Natural killer cell (primary cell): ENCODE measurements around the gene KRT74. TPM values are rescaled to one million over a fixed set of nuclear protein-coding genes. Genes with fewer than 3 reads are reported as not detected.

ENCODE experiments used
- ATAC-seq, 3 donors: fragments of 150-1000 bp in 2 of 3; fragments of 200-7000 bp in 1 of 3; cut with Tn5 transposase; 1 replicate in 1 of 3; 2 replicates in 2 of 3; pipeline ENCODE4 v1.10.0; 2021; ENCODE audit warnings: mild to moderate bottlenecking in 2 of 3, moderate library complexity in 2 of 3
- DNase-seq, 2 donors: peaks; one replicate each; pipeline versions ENCODE4 v3.0.0 to v3.0.0-alpha.2; 2013 to 2021; ENCODE audit warnings: mixed read lengths in 1 of 2
- H3K27ac ChIP-seq: one replicate; pipeline ENCODE4 v1.5.1; 2013; ENCODE audit warnings: mild to moderate bottlenecking, low read length
- H3K27me3 ChIP-seq: one replicate; pipeline ENCODE4 v1.6.1; 2013; ENCODE audit warnings: low read length; ENCODE audit not compliant: control insufficient read depth, insufficient read depth
- H3K36me3 ChIP-seq: one replicate; pipeline ENCODE4 v1.6.1; 2013; ENCODE audit warnings: low read length; ENCODE audit not compliant: control insufficient read depth, insufficient read depth
- H3K4me1 ChIP-seq: one replicate; pipeline ENCODE4 v1.6.1; 2013; ENCODE audit warnings: low read length; ENCODE audit not compliant: control insufficient read depth, insufficient read depth
- H3K4me3 ChIP-seq: one replicate; pipeline ENCODE4 v1.5.1; 2013; ENCODE audit warnings: low read length
- H3K9me3 ChIP-seq: one replicate; pipeline ENCODE4 v1.6.1; 2013; ENCODE audit warnings: low read length; ENCODE audit not compliant: control insufficient read depth, insufficient read depth
- H3K27ac Mint-ChIP-seq, 2 donors: one replicate each; pipeline ENCODE4 v1.8.0; 2022; ENCODE audit warnings: mild to moderate bottlenecking in 2 of 2, mixed read lengths in 2 of 2, moderate library complexity in 1 of 2
- H3K27me3 Mint-ChIP-seq, 2 donors: one replicate each; pipeline ENCODE4 v1.8.0; 2022; ENCODE audit warnings: low read depth in 2 of 2, mixed read lengths in 2 of 2
- H3K36me3 Mint-ChIP-seq: one replicate; pipeline ENCODE4 v1.8.0; 2022; ENCODE audit warnings: mixed read lengths
- H3K4me1 Mint-ChIP-seq, 2 donors: one replicate each; pipeline ENCODE4 v1.8.0; 2022; ENCODE audit warnings: mixed read lengths in 2 of 2
- H3K4me3 Mint-ChIP-seq: one replicate; pipeline ENCODE4 v1.8.0; 2022; ENCODE audit warnings: mild to moderate bottlenecking, moderate library complexity, mixed read lengths
- H3K9me3 Mint-ChIP-seq, 2 donors: one replicate each; pipeline ENCODE4 v1.8.0; 2022; ENCODE audit warnings: mixed read lengths in 2 of 2
- WGBS: methylation state at CpG from one replicate; pipeline ENCODE4 v1.1.7; 2013; ENCODE audit warnings: missing lambda C conversion rate; ENCODE audit not compliant: insufficient coverage; 5-methylcytosine and 5-hydroxymethylcytosine counted together
- intact Hi-C: fragments of 100-400 bp; cut with micrococcal nuclease; formaldehyde crosslinking; loops from one replicate; pipeline ENCODE4 v1.14.2; 2022
- total RNA-seq, 4 donors: library from RNA; stranded (reverse); fragments of 120-200 nt in 1 of 4; gene quantifications; one replicate each; pipeline versions ENCODE4 v1.2.3 to v1.2.4, GENCODE V29; 2013 to 2022
- TF ChIP-seq, protein P1 (sequence below): fragments of 200-600 bp; IDR thresholded peaks from one replicate; pipeline ENCODE4 v1.8.0; 2022; ENCODE audit warnings: antibody characterized with exemption

Gene KRT74
- total RNA-seq, 3 donors from 2014 or later (not counting 1 experiment from before 2014, with no cell fraction given): 0.38 to 1.2 (median 0.38) TPM

DNA sequence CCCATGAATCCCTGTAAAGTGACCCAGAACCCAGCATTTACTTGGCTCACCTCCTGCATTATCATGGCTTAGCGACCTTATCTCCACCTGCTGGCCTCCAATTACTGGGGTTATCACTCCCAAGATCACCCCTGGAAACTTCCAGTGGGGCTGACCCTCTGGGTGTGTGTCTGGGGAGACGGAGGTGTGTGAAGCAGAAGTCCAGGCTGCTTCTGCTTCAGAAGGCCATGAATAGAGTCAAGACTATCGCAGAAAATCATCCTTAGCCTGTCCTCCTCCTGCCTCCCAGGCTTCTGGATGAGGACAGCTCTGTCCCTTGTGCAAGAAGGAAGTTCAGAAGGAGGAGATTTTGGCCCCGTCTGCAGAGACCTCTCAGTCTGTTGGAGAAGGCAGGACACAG is 28.0 kb upstream of the KRT74 start:
- H3K27ac Mint-ChIP-seq: no peak overlapping the region
- H3K4me3 Mint-ChIP-seq: no peak overlapping the region
- 89% methylated on average over 4 of the region's 4 CpGs for WGBS
- Histone ChIP-seq H3K4me1 (no peaks in the 10 kb centered on the region), H3K27ac (no peak overlapping the region), H3K36me3 (no peaks in the 10 kb centered on the region), H3K4me3 (no peak overlapping the region), H3K27me3 (peaks cover 10% of the 10 kb centered on the region), H3K9me3 (no peaks in the 10 kb centered on the region)
- peaks cover 0 to 31% of the 10 kb centered on the region in 2 donors for H3K27me3 Mint-ChIP-seq
- DNase-seq: no peak
- TF ChIP-seq, protein P1, sequence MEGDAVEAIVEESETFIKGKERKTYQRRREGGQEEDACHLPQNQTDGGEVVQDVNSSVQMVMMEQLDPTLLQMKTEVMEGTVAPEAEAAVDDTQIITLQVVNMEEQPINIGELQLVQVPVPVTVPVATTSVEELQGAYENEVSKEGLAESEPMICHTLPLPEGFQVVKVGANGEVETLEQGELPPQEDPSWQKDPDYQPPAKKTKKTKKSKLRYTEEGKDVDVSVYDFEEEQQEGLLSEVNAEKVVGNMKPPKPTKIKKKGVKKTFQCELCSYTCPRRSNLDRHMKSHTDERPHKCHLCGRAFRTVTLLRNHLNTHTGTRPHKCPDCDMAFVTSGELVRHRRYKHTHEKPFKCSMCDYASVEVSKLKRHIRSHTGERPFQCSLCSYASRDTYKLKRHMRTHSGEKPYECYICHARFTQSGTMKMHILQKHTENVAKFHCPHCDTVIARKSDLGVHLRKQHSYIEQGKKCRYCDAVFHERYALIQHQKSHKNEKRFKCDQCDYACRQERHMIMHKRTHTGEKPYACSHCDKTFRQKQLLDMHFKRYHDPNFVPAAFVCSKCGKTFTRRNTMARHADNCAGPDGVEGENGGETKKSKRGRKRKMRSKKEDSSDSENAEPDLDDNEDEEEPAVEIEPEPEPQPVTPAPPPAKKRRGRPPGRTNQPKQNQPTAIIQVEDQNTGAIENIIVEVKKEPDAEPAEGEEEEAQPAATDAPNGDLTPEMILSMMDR: no peak
- peaks cover 13 to 18% of the 10 kb centered on the region in 2 donors for H3K4me1 Mint-ChIP-seq
- no peaks in the 10 kb centered on the region for H3K9me3 Mint-ChIP-seq
- no peak for ATAC-seq
- H3K36me3 Mint-ChIP-seq: peaks cover under 1% of the 10 kb centered on the region
- intact Hi-C loops: no loop called here

DNA sequence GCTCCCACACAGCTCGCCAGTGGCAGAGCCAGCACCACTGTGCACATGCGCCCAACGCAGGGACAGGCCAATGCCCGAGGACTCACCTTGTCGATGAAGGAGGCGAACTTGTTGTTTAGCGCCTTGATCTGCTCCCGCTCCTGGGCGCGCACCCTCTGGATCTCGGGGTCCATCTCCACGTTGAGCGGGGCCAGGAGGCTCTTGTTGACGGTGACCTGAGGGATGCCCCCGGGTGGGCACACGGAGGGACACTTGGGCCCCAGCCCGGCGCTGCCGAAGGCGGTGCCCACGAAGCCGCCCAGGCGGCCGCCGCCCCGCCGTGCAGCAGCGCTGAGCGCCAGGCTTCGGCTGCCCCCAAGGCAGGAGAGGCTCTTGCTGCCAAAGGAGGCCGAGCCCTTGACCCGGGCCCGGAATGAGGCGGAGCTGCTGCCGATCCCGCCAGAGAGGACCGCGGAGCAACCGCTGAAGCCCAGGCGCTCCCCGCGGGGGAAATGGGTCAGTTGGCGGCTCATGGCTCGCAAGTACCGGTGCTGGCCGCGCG is 27.4 kb upstream of the KRT74 start, which contains the start of gene KRT72:
Gene KRT72, minus strand, starts transcription at position 523 of the 541 bp plus-strand sequence. Its CDS starts 11 bp downstream, at position 512.
- Histone ChIP-seq H3K36me3 (no peaks in the 10 kb centered on the region), H3K4me1 (no peaks in the 10 kb centered on the region), H3K9me3 (no peaks in the 10 kb centered on the region), H3K27ac (no peak within 1 kb of the TSS), H3K27me3 (peaks cover 10% of the 10 kb centered on the region), H3K4me3 (no peak within 1 kb of the TSS)
- Mint-ChIP-seq H3K9me3 (no peaks in the 10 kb centered on the region), H3K36me3 (no peaks in the 10 kb centered on the region), H3K4me1 (peaks cover 11 to 17% of the 10 kb centered on the region in 2 donors), H3K27me3 (peaks cover 0 to 31% of the 10 kb centered on the region in 2 donors), H3K27ac (no peak within 1 kb of the TSS), H3K4me3 (no peak within 1 kb of the TSS)
- intact Hi-C loops: no loop called here
- ATAC-seq (no peak), DNase-seq (no peak)
- TF ChIP-seq, protein P1: no peak
- 40% methylated on average over 48 of the region's 48 CpGs for WGBS

DNA sequence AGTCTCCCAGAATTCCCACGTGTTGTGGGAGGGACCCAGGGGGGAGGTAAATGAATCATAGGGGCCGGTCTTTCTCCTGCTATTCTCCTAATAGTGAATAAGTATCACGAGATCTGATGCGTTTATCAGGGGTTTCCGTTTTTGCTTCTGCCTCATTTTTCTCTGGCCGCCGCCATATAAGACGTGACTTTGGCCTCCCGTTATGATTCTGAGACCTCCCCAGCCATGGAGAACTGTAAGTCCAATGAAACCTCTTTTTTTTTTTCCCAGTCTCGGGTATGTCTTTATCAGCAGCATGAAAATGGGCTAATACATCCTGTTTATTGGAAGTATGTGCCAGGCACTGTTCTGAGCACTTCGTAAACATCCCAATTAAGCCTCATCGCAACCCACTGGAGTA is 26.8 kb upstream of the KRT74 start:
- TF ChIP-seq, protein P1: no peak
- H3K4me1 Mint-ChIP-seq: peaks cover 11 to 12% of the 10 kb centered on the region in 2 donors
- no peaks in the 10 kb centered on the region for H3K9me3 Mint-ChIP-seq
- H3K4me3 Mint-ChIP-seq: no peak overlapping the region
- H3K27me3 Mint-ChIP-seq: peaks cover 0 to 28% of the 10 kb centered on the region in 2 donors
- no peaks in the 10 kb centered on the region for H3K4me1 ChIP-seq
- H3K36me3 ChIP-seq: no peaks in the 10 kb centered on the region
- no peak overlapping the region for H3K27ac ChIP-seq
- no peak for ATAC-seq
- H3K27me3 ChIP-seq: peaks cover 10% of the 10 kb centered on the region
- no peaks in the 10 kb centered on the region for H3K9me3 ChIP-seq
- 92% methylated on average over 12 of the region's 12 CpGs for WGBS
- no peak overlapping the region for H3K27ac Mint-ChIP-seq
- intact Hi-C loops: no loop called here
- H3K36me3 Mint-ChIP-seq: no peaks in the 10 kb centered on the region
- H3K4me3 ChIP-seq: no peak overlapping the region
- no peak for DNase-seq

DNA sequence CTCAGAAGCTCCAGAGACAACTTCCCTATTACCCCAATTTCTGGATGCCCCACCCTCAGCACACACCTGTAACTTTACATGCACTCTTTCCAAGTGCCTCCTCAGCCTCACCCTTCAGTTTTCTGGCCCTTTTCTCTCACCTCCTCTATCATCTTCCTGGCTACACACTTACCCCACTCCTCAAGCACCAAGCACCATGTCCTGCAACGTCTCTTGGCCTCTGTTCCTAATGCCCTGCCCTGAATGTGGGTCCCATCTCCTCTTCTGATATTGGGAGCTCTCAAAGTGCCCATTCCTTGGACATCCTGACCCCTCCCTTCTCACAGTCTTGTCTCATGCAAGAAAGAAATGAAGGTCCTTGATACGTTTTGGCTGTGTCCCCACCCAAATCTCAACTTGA is 26.4 kb upstream of the KRT74 start:
- no peak for DNase-seq
- ATAC-seq: no peak
- H3K9me3 ChIP-seq: no peaks in the 10 kb centered on the region
- no peaks in the 10 kb centered on the region for H3K36me3 ChIP-seq
- no peak overlapping the region for H3K4me3 Mint-ChIP-seq
- peaks cover 0 to 28% of the 10 kb centered on the region in 2 donors for H3K27me3 Mint-ChIP-seq
- no peak overlapping the region for H3K4me3 ChIP-seq
- no peaks in the 10 kb centered on the region for H3K36me3 Mint-ChIP-seq
- no peak overlapping the region for H3K27ac ChIP-seq
- TF ChIP-seq, protein P1: no peak
- peaks cover 10% of the 10 kb centered on the region for H3K27me3 ChIP-seq
- peaks cover 11% of the 10 kb centered on the region in 2 donors for H3K4me1 Mint-ChIP-seq
- no peaks in the 10 kb centered on the region for H3K4me1 ChIP-seq
- intact Hi-C loops: no loop called here
- no peaks in the 10 kb centered on the region for H3K9me3 Mint-ChIP-seq
- no peak overlapping the region for H3K27ac Mint-ChIP-seq
- 61% methylated on average over 1 of the region's 2 CpGs for WGBS
